ENCODE measurements around the gene P2RX3.

The P2RX3 gene

GRCh38 chr11:57320719-57321387, 17.3 kb upstream of the P2RX3 start:
- POLR2A ChIA-PET = interaction anchor here (1.1 to 6.5 kb wide), 3 partner anchors 9 to 26 kb away, joined by 3 to 95 read pairs (median 5); no protein-coding TSS in a partner anchor
- Histone ChIP-seq H3K4me1 (ENCODE audit: control insufficient read depth, insufficient read depth, low read length) (peaks cover 7% of the 10 kb centered on the region), H3K4me3 (ENCODE audit: low read depth, low read length) (no peak overlapping the region), H3K36me3 (ENCODE audit: control insufficient read depth in 2 of 2, insufficient read depth in 1 of 2, low read length in 2 of 2) (peaks cover 0 to 48% of the 10 kb centered on the region in 2 experiments; a peak in 1 of 3 replicates), H3K9me3 (ENCODE audit: control insufficient read depth, insufficient read depth, low read depth, low read length) (no peaks in the 10 kb centered on the region), H3K27ac (ENCODE audit: extremely low read depth, low read depth, low read length) (no peak overlapping the region)
- no peak for TF ChIP-seq ZBTB49 (tag by site-specific recombination; IDR thresholded peaks at IDR 0.05; ENCODE audit: low read depth)
- TF ChIP-seq ZNF791 (tag by site-specific recombination; IDR thresholded peaks at IDR 0.05) = no peak
- TF ChIP-seq ZNF692 (tag by site-specific recombination; IDR thresholded peaks at IDR 0.05) = no peak
- no peak for TF ChIP-seq ZNF2 (tag by site-specific recombination; IDR thresholded peaks at IDR 0.05)
- TF ChIP-seq ZNF596 (tag by site-specific recombination; IDR thresholded peaks at IDR 0.05) = no peak
- CTCF ChIA-PET = interaction anchor here (0.5 to 2.0 kb wide), 5 partner anchors 9 to 206 kb away, joined by 3 to 7 read pairs (median 3); no protein-coding TSS in a partner anchor

GRCh38 chr11:57321388-57322255, 16.5 kb upstream of the P2RX3 start:
- CTCF ChIA-PET = interaction anchor here (0.6 to 2.0 kb wide), 4 partner anchors 10 to 205 kb away, joined by 3 to 7 read pairs (median 5); no protein-coding TSS in a partner anchor
- Histone ChIP-seq H3K9me3 (ENCODE audit: control insufficient read depth, insufficient read depth, low read depth, low read length) (no peaks in the 10 kb centered on the region), H3K27ac (ENCODE audit: extremely low read depth, low read depth, low read length) (peak overlapping the region; percentile 3; the same call in 1 of the 2 replicates), H3K4me1 (ENCODE audit: control insufficient read depth, insufficient read depth, low read length) (peaks cover 7% of the 10 kb centered on the region), H3K4me3 (ENCODE audit: low read depth, low read length) (peak overlapping the region; percentile 1), H3K36me3 (ENCODE audit: control insufficient read depth in 2 of 2, insufficient read depth in 1 of 2, low read length in 2 of 2) (peaks cover 0 to 48% of the 10 kb centered on the region in 2 experiments; a peak in 1 of 3 replicates)
- POLR2A ChIA-PET = interaction anchor here (0.5 to 6.5 kb wide), 5 partner anchors 9 to 138 kb away, joined by 3 to 95 read pairs (median 5); partner anchors contain the start of gene SSRP1
- TF ChIP-seq ZSCAN16 (tag by site-specific recombination; IDR thresholded peaks at IDR 0.05) (no peak), SCRT2 (tag by site-specific recombination; IDR thresholded peaks at IDR 0.05) (peak; percentile 72), ZNF398 (tag by site-specific recombination; IDR thresholded peaks at IDR 0.05) (peak; percentile 34)

GRCh38 chr11:57322256-57323166, 15.6 kb upstream of the P2RX3 start:
- CTCF ChIA-PET = interaction anchor here (1.1 to 2.0 kb wide), 3 partner anchors 11 to 204 kb away, joined by 3 to 7 read pairs (median 7); no protein-coding TSS in a partner anchor
- H3K27ac ChIP-seq (ENCODE audit: extremely low read depth, low read depth, low read length) = peak overlapping the region; percentile 3; the same call in 1 of the 2 replicates
- POLR2A ChIA-PET = interaction anchor here (0.5 to 6.5 kb wide), 7 partner anchors 10 to 141 kb away, joined by 3 to 95 read pairs (median 3); partner anchors contain the start of gene SSRP1
- TF ChIP-seq BCL11B (tag by site-specific recombination; IDR thresholded peaks at IDR 0.05; ENCODE audit: low read depth) = no peak
- TF ChIP-seq KLF7 (tag by site-specific recombination; IDR thresholded peaks at IDR 0.05; ENCODE audit: borderline replicate concordance) = no peak
- peak; percentile 86 for TF ChIP-seq KLF1 (tag by site-specific recombination; IDR thresholded peaks at IDR 0.05)
- TF ChIP-seq GLIS1 (tag by site-specific recombination; IDR thresholded peaks at IDR 0.05) = peak; percentile 62; the same call in 1 of the 2 replicates
- TF ChIP-seq ZNF292 (tag by site-specific recombination; IDR thresholded peaks at IDR 0.05; ENCODE audit: borderline replicate concordance, low read depth) = no peak
- TF ChIP-seq ZNF645 (tag by site-specific recombination; IDR thresholded peaks at IDR 0.05) = no peak
- TF ChIP-seq ZNF433 (tag by site-specific recombination; IDR thresholded peaks at IDR 0.05; ENCODE audit: low read depth) = no peak
- no peak for TF ChIP-seq ZNF629 (tag by site-specific recombination; IDR thresholded peaks at IDR 0.05)
- TF ChIP-seq ZNF214 (tag by site-specific recombination; IDR thresholded peaks at IDR 0.05; ENCODE audit: borderline replicate concordance) = no peak
- TF ChIP-seq SP3 (tag by site-specific recombination; IDR thresholded peaks at IDR 0.05) = peak; percentile 86

More at GRCh38 chr11:57322256-57323166, 15.6 kb upstream of the P2RX3 start:
- H3K4me1 ChIP-seq (ENCODE audit: control insufficient read depth, insufficient read depth, low read length) = peaks cover 7% of the 10 kb centered on the region
- no peaks in the 10 kb centered on the region for H3K9me3 ChIP-seq (ENCODE audit: control insufficient read depth, insufficient read depth, low read depth, low read length)
- peak overlapping the region; percentile 1 for H3K4me3 ChIP-seq (ENCODE audit: low read depth, low read length)
- H3K36me3 ChIP-seq (ENCODE audit: control insufficient read depth in 2 of 2, insufficient read depth in 1 of 2, low read length in 2 of 2) = peaks cover 3 to 48% of the 10 kb centered on the region in 2 experiments; a peak in 2 of 3 replicates
